Upper lobe of left lung (tissue), 6 donors: ENCODE measurements around the gene ZFPL1. TPM values are rescaled to one million over a fixed set of nuclear protein-coding genes. Genes with fewer than 3 reads are reported as not detected.

Experiments used
- ATAC-seq, 2 donors: fragments of 200-7000 bp; cut with Tn5 transposase; one replicate each; pipeline ENCODE4 v1.9.1; 2022; ENCODE audit warnings: mild to moderate bottlenecking in 2 of 2, moderate library complexity in 2 of 2; ENCODE audit not compliant: low FRiP score in 2 of 2
- DNase-seq, 2 donors: peaks; one replicate each; pipeline ENCODE4 v3.0.0-alpha.2; 2019 to 2020
- H3K27ac ChIP-seq, 4 donors: fragments of 200-600 bp; sonication (generic); one replicate each; pipeline ENCODE4 v1.5.1; 2016 to 2019
- H3K27me3 ChIP-seq, 4 donors: fragments of 200-600 bp; sonication (generic); one replicate each; pipeline ENCODE4 v1.5.1; 2017 to 2019
- H3K36me3 ChIP-seq, 4 donors: fragments of 200-600 bp; sonication (generic); one replicate each; pipeline ENCODE4 v1.5.1; 2016 to 2019
- H3K4me1 ChIP-seq, 4 donors: fragments of 200-600 bp; sonication (generic); one replicate each; pipeline ENCODE4 v1.5.1; 2018 to 2019
- H3K4me3 ChIP-seq, 4 donors: fragments of 200-600 bp; sonication (generic); one replicate each; pipeline ENCODE4 v1.5.1; 2017 to 2019; ENCODE audit warnings: mild to moderate bottlenecking in 2 of 4, moderate library complexity in 1 of 4
- H3K9me3 ChIP-seq, 4 donors: fragments of 200-600 bp; sonication (generic); one replicate each; pipeline ENCODE4 v1.5.1; 2018 to 2019
- EP300 ChIP-seq, 4 donors: sonication (generic); formaldehyde crosslinking; IDR thresholded peaks; one replicate each; pipeline ENCODE4 v1.5.1; 2017; ENCODE audit warnings: antibody characterized with exemption in 4 of 4, control low read depth in 2 of 4
- POLR2A ChIP-seq, 4 donors: fragments of 450-650 bp; IDR thresholded peaks; one replicate each; pipeline ENCODE4 v1.5.1; 2016 to 2017; ENCODE audit warnings: antibody characterized with exemption in 4 of 4, mild to moderate bottlenecking in 2 of 4
- POLR2AphosphoS5 ChIP-seq, 2 donors: sonication (generic); formaldehyde crosslinking; IDR thresholded peaks; one replicate each; pipeline ENCODE4 v1.5.1; 2017; ENCODE audit warnings: antibody characterized with exemption in 2 of 2
- WGBS, 2 donors: methylation state at CpG; one replicate each; pipeline ENCODE4 v1.1.5; 2017 to 2018; 5-methylcytosine and 5-hydroxymethylcytosine counted together
- total RNA-seq, 6 donors: library from RNA; depleted of rRNA in 4 of 6; stranded (reverse); fragments of >200 nt in 4 of 6; gene quantifications; one replicate each; pipeline versions ENCODE4 v1.1.0 to v1.2.1, GENCODE V29; 2016 to 2021
- TF ChIP-seq, protein P1 (sequence below), 6 experiments: fragments of 450-650 bp in 4 of 6; fragments of 200-600 bp in 2 of 6; sonication (generic) in 2 of 6; IDR thresholded peaks; one replicate each; pipeline ENCODE4 v1.5.1; 2016 to 2019; ENCODE audit warnings: antibody characterized with exemption in 6 of 6
- donor health status: DM: no; HTN: no; CAD: no; lungs with moderate emphysema.
- donor health status: DM: no; HTN: yes; CAD: no; lungs with severe emphysema.

ZFPL1 gene
- total RNA-seq, 6 donors from 2014 or later: 21.4 to 39.8 (median 34.6) TPM

DNA sequence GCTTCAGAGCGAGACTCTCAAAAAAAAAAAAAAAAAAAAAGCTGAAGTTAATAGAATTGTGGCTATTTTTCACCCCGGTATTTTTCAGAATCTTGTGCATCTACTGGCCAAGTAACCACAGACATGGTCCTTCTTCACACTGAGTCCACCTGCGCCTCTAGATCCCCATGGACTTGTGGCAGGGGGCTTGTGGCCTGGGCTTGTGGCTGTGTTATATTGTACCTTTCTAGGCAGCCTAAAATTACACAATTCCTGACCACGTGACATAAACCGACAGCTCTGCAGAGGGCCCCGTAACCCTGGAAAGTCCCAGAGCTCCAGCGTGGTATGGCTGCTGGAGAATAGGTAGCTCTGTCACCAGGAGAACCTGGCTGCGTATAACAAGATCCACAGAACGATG lies 14.8 kb upstream of the ZFPL1 start:
- Histone ChIP-seq H3K9me3 (no peaks in the 10 kb centered on the region), H3K4me3 (no peak overlapping the region), H3K27me3 (no peaks in the 10 kb centered on the region), H3K27ac (no peak overlapping the region), H3K36me3 (no peaks in the 10 kb centered on the region), H3K4me1 (no peaks in the 10 kb centered on the region)
- DNase-seq (no peak), ATAC-seq (no peak)
- 37 to 39% methylated on average over 9 of the region's 9 CpGs for WGBS, 2 donors
- TF ChIP-seq, protein P1, sequence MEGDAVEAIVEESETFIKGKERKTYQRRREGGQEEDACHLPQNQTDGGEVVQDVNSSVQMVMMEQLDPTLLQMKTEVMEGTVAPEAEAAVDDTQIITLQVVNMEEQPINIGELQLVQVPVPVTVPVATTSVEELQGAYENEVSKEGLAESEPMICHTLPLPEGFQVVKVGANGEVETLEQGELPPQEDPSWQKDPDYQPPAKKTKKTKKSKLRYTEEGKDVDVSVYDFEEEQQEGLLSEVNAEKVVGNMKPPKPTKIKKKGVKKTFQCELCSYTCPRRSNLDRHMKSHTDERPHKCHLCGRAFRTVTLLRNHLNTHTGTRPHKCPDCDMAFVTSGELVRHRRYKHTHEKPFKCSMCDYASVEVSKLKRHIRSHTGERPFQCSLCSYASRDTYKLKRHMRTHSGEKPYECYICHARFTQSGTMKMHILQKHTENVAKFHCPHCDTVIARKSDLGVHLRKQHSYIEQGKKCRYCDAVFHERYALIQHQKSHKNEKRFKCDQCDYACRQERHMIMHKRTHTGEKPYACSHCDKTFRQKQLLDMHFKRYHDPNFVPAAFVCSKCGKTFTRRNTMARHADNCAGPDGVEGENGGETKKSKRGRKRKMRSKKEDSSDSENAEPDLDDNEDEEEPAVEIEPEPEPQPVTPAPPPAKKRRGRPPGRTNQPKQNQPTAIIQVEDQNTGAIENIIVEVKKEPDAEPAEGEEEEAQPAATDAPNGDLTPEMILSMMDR (IDR thresholded peaks at IDR 0.05): no peak
- no peak for TF ChIP-seq POLR2A (IDR thresholded peaks at IDR 0.05)
- TF ChIP-seq POLR2AphosphoS5 (IDR thresholded peaks at IDR 0.05): no peak
- TF ChIP-seq EP300 (IDR thresholded peaks at IDR 0.05): no peak

GRCh38 chr11:65071907-65072630 lies 12.0 kb upstream of the ZFPL1 start:
- DNase-seq: no peak
- Histone ChIP-seq H3K27me3 (no peaks in the 10 kb centered on the region), H3K9me3 (no peaks in the 10 kb centered on the region), H3K4me1 (no peaks in the 10 kb centered on the region), H3K27ac (no peak overlapping the region), H3K4me3 (no peak overlapping the region), H3K36me3 (no peaks in the 10 kb centered on the region)
- 67 to 83% methylated on average over 3 to 4 of the region's 4 CpGs for WGBS, 2 donors
- ATAC-seq: no peak
- TF ChIP-seq, protein P1 (IDR thresholded peaks at IDR 0.05): no peak
- TF ChIP-seq POLR2A (IDR thresholded peaks at IDR 0.05): no peak
- TF ChIP-seq EP300 (IDR thresholded peaks at IDR 0.05): no peak
- no peak for TF ChIP-seq POLR2AphosphoS5 (IDR thresholded peaks at IDR 0.05)

GRCh38 chr11:65072631-65072966 lies 11.4 kb upstream of the ZFPL1 start:
- H3K9me3 ChIP-seq: no peaks in the 10 kb centered on the region
- DNase-seq (no peak), ATAC-seq (no peak)
- no peaks in the 10 kb centered on the region for H3K36me3 ChIP-seq
- no peaks in the 10 kb centered on the region for H3K27me3 ChIP-seq
- WGBS, 2 donors: 78 to 86% methylated on average over 1 of the region's 1 CpG
- TF ChIP-seq, protein P1 (IDR thresholded peaks at IDR 0.05): no peak
- TF ChIP-seq POLR2AphosphoS5 (IDR thresholded peaks at IDR 0.05): no peak
- no peak for TF ChIP-seq EP300 (IDR thresholded peaks at IDR 0.05)
- TF ChIP-seq POLR2A (IDR thresholded peaks at IDR 0.05): no peak
- H3K4me3 ChIP-seq: no peak overlapping the region
- H3K4me1 ChIP-seq: no peaks in the 10 kb centered on the region
- H3K27ac ChIP-seq: no peak overlapping the region

DNA sequence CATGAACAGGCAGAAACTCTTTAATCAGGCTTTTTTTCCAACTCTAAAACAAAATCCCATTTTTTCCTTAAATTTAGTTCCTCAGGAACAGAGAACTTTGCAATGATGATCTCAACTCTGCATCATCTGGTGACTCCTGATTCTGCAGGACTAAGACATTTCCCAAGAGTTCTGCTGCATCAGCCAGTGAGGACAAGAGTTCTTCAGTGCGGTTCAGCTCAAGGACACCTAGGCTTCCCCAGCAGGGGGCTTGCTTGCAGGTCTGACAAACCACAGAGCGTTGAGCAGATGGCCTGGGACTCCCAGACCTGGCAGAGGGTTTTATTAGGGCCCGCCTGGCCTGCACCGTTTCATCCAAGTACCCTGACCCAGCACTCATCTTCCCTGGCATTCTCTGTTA lies 6.6 kb upstream of the ZFPL1 start:
- TF ChIP-seq POLR2A (IDR thresholded peaks at IDR 0.05) (no peak), POLR2AphosphoS5 (IDR thresholded peaks at IDR 0.05) (no peak), EP300 (IDR thresholded peaks at IDR 0.05) (no peak)
- TF ChIP-seq, protein P1 (IDR thresholded peaks at IDR 0.05): no peak
- H3K4me3 ChIP-seq: no peak overlapping the region

DNA sequence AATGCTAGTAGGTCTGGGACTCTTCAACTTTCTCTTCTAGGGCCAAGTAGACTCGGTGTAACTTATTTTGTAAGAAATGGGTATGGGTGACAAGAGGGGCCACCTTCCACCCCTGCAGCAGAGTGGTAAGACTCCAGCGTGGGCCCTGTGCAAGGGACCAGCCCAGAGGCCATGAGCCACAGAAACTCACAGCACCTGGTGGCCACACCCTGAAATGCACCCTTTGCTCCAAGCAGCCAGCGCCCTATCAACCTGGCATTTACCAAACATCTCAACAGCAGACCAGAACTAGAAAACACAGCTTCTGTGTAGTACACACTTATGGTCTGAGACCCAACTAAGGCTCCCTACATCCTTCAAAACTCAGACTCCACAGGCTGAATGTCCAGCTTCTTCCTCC lies 5.9 kb upstream of the ZFPL1 start:
- Histone ChIP-seq H3K4me1 (peaks cover 0 to 2% (median under 1%) of the 10 kb centered on the region in 4 donors), H3K27ac (no peak overlapping the region), H3K27me3 (no peaks in the 10 kb centered on the region), H3K9me3 (no peaks in the 10 kb centered on the region), H3K4me3 (no peak overlapping the region), H3K36me3 (no peaks in the 10 kb centered on the region)
- peak; percentile 63 to 79 for ATAC-seq
- 63 to 83% methylated on average over 1 to 3 of the region's 3 CpGs for WGBS, 2 donors
- no peak for TF ChIP-seq POLR2AphosphoS5 (IDR thresholded peaks at IDR 0.05)
- no peak for TF ChIP-seq POLR2A (IDR thresholded peaks at IDR 0.05)
- TF ChIP-seq, protein P1 (IDR thresholded peaks at IDR 0.05): peak; percentile 59 to 80 (median 64)
- TF ChIP-seq EP300 (IDR thresholded peaks at IDR 0.05): no peak
- peak in 1 of 2 donors; percentile 52 for DNase-seq

More for the DNA sequence above, 6.6 kb upstream of the ZFPL1 start:
- 71 to 80% methylated on average over 4 of the region's 4 CpGs for WGBS, 2 donors
- Histone ChIP-seq H3K36me3 (no peaks in the 10 kb centered on the region), H3K9me3 (no peaks in the 10 kb centered on the region), H3K4me1 (no peaks in the 10 kb centered on the region), H3K27ac (no peak overlapping the region), H3K27me3 (no peaks in the 10 kb centered on the region)
- DNase-seq (no peak), ATAC-seq (no peak)
